Muscle of back (tissue), 10 donors: ENCODE measurements around the gene TRIM17. TPM values are rescaled to one million over a fixed set of nuclear protein-coding genes. Genes with fewer than 3 reads are reported as not detected.

Experiments
- polyA plus RNA-seq, 10 donors: library from polyadenylated mRNA; unstranded; fragments of 120-200 nt; gene quantifications; one replicate each; pipeline ENCODE4 v1.2.1, GENCODE V29; 2013; ENCODE audit not compliant: insufficient read length in 10 of 10

TRIM17 gene
- polyA plus RNA-seq, 10 donors = 0.41 to 1.1 (median 0.63) TPM

Other genes starting within 250 kb of the TRIM17 start
- 100 to 1,000 TPM; 179 to 336 (median 279) TPM for gene OBSCN, start 208.8 kb downstream of the TRIM17 start, polyA plus RNA-seq
- gene TRIM11, start 10.0 kb downstream of the TRIM17 start, polyA plus RNA-seq = 1 to 10 TPM; 4.3 to 9.2 (median 6.2) TPM
- 10 to 100 TPM; 43.9 to 66.2 (median 55.0) TPM for gene RNF187, start 70.5 kb upstream of the TRIM17 start, polyA plus RNA-seq